Measurements from ENCODE around the gene SCAPER. TPM values are rescaled to one million over a fixed set of nuclear protein-coding genes. Genes with fewer than 3 reads are reported as not detected.
"Not testable (repeated sequence)": the region's sequence is repeated elsewhere in the genome, so short reads cannot be mapped to it uniquely, and the experiment has no call there.

SCAPER gene
- total RNA-seq, 3 donors from 2014 or later, result 15.8 to 33.1 (median 33.0) TPM

DNA sequence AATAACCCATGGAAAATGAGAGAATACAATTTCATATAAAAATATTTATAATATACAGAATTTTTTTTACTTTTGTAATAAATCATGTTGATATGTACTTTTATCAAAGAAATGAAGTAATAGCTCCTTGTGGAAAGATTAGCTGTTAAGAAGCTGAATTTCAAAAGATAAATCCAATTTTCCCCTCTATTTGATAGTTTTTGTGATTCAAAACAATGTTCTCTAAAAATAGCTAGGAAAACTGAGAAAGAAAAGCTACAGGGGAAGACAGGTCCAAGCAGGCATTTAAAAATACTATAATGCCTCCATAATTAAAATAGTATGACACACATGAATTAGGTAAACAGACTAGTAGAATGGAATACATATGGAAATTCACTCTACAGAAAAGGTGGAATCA lies 44.9 kb downstream of the SCAPER start:
- no peak overlapping the region for H3K4me3 ChIP-seq
- no peak for DNase-seq
- TF ChIP-seq, protein P1, sequence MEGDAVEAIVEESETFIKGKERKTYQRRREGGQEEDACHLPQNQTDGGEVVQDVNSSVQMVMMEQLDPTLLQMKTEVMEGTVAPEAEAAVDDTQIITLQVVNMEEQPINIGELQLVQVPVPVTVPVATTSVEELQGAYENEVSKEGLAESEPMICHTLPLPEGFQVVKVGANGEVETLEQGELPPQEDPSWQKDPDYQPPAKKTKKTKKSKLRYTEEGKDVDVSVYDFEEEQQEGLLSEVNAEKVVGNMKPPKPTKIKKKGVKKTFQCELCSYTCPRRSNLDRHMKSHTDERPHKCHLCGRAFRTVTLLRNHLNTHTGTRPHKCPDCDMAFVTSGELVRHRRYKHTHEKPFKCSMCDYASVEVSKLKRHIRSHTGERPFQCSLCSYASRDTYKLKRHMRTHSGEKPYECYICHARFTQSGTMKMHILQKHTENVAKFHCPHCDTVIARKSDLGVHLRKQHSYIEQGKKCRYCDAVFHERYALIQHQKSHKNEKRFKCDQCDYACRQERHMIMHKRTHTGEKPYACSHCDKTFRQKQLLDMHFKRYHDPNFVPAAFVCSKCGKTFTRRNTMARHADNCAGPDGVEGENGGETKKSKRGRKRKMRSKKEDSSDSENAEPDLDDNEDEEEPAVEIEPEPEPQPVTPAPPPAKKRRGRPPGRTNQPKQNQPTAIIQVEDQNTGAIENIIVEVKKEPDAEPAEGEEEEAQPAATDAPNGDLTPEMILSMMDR (IDR thresholded peaks at IDR 0.05), result no peak
- intact Hi-C loops (cut with DNase I, micrococcal nuclease), result no loop called here
- H3K36me3 ChIP-seq (ENCODE audit: low read depth), result no peaks in the 10 kb centered on the region
- no peaks in the 10 kb centered on the region for H3K9me3 ChIP-seq
- H3K4me1 ChIP-seq (ENCODE audit: low read depth), result no peaks in the 10 kb centered on the region
- no peak for ATAC-seq

DNA sequence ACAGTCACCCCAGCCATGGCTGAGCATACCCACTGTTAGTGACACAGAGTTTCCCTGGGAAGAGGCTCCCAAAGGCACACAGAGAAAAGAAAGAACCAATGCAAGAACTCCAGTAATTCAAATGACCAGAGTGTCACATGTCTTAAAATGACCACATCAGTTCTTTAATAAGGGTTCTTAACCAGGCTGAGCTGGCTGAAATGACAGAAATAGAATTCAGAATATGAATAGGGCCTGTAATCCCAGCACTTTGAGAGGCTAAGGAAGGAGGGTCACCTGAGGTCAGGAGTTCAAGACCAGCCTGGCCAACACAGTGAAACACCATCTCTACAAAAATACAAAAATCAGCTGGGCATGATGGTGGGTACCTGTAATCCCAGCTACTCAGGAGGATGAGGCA lies 54.8 kb downstream of the SCAPER start:
- DNase-seq; H3K4me1 ChIP-seq (ENCODE audit: low read depth); intact Hi-C loops (cut with DNase I, micrococcal nuclease); H3K4me3 ChIP-seq; H3K9me3 ChIP-seq; H3K36me3 ChIP-seq (ENCODE audit: low read depth); ATAC-seq: not testable (repeated sequence)

DNA sequence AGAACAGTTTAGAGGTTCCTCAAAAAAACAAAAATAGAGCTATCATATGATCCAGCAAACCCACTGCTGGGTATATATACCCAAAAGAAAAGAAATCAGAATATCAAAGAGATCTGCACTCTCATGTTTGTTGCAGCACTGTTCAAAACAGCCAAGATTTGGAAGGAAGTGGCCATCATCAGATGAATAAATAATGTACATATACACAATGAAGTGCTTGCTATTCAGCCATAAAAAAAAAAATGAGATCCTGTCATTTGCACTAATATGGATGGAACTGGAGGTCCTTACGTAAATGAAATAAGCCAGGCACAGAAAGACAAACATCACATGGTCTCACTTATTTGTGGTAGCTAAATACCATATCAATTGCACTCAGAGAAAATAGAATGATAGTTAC lies 58.4 kb downstream of the SCAPER start:
- H3K4me3 ChIP-seq, result no peak overlapping the region
- intact Hi-C loops (cut with DNase I, micrococcal nuclease), result no loop called here
- DNase-seq, result no peak
- ATAC-seq, result no peak
- no peaks in the 10 kb centered on the region for H3K4me1 ChIP-seq (ENCODE audit: low read depth)
- no peaks in the 10 kb centered on the region for H3K36me3 ChIP-seq (ENCODE audit: low read depth)
- TF ChIP-seq, protein P1 (IDR thresholded peaks at IDR 0.05), result no peak
- no peaks in the 10 kb centered on the region for H3K9me3 ChIP-seq

DNA sequence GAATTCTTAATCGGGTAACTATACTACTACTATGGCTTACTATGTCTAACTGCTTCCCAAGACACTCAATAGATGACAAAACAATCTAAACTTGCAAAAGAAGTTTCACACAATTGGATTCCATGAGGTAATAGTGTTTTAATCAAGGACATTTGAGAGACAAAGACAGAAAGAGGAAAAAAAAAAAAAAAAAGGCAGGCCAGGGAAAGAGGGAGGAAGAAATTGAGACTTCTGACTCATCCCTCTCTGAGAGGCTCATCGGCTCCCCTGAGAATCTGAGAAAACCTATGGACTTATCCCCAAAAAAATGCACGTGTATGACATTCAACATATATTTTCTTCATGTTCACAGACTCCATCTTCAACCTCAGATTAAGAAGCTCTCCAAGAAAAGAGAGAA lies 61.0 kb downstream of the SCAPER start:
- Histone ChIP-seq H3K4me1 (ENCODE audit: low read depth) (no peaks in the 10 kb centered on the region), H3K4me3 (no peak overlapping the region), H3K36me3 (ENCODE audit: low read depth) (no peaks in the 10 kb centered on the region), H3K9me3 (no peaks in the 10 kb centered on the region)
- DNase-seq, result no peak
- intact Hi-C loops (cut with DNase I, micrococcal nuclease), result no loop called here
- TF ChIP-seq, protein P1 (IDR thresholded peaks at IDR 0.05), result no peak
- no peak for ATAC-seq

DNA sequence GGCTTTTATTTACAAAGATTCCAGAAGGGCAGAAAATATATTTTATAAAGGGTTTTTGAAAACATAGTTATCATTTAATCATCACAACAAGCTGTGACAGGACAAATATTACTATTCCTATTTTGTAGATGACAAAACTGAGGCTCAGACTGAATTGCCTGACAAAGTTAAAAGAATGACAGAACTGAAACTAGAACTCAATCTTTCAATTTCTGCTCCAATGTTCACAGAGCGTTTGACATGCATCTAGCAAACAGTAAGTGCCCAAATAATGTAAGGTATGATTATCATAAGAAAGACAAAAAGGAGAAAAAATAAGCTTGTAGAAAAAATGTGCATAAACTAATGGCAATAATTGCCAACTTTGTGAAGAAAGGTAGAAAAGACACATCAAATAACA lies 61.9 kb downstream of the SCAPER start:
- Histone ChIP-seq H3K36me3 (ENCODE audit: low read depth) (no peaks in the 10 kb centered on the region), H3K9me3 (no peaks in the 10 kb centered on the region), H3K4me3 (no peak overlapping the region), H3K4me1 (ENCODE audit: low read depth) (no peaks in the 10 kb centered on the region)
- intact Hi-C loops (cut with DNase I, micrococcal nuclease), result no loop called here
- DNase-seq (no peak), ATAC-seq (no peak)
- TF ChIP-seq, protein P1 (IDR thresholded peaks at IDR 0.05), result no peak

DNA sequence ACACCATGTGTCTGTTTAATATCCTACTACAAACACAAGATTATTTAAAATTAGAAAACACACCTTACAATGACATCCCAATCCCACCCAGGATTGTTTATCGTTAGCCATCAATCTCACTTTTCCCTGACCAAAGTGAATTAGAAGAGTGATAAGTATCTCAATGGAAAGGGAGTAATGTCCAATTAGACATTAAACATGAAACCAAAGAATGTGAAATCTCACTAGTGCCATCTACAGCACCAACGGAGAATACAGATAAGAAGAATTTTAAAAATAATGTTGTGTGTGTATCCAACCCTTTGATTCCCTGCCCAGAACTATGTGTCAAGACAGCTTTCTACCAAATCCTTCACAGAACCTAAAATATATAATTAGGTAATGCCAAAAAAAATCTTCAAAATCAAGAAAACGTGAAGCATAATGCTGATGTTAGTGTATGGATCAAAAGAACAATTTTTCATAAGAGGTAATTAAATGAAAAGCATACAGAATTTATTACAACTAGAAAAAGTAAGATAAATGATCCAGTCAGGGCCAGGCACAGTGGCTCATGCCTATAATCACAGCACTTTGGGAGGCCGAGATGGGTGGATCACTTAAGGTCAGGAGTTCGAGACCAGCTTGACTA lies 64.2 kb downstream of the SCAPER start:
- Histone ChIP-seq H3K4me1 (ENCODE audit: low read depth) (no peaks in the 10 kb centered on the region), H3K4me3 (no peak overlapping the region), H3K9me3 (no peaks in the 10 kb centered on the region), H3K36me3 (ENCODE audit: low read depth) (no peaks in the 10 kb centered on the region)
- TF ChIP-seq, protein P1 (IDR thresholded peaks at IDR 0.05), result no peak
- ATAC-seq (peak; percentile 29), DNase-seq (peak in 1 of 3 donors; percentile 38)
- intact Hi-C loops (cut with DNase I, micrococcal nuclease), result no loop called here
